HepG2 (cell line): ENCODE measurements around the gene ETV6. TPM values are rescaled to one million over a fixed set of nuclear protein-coding genes. Genes with fewer than 3 reads are reported as not detected.
A peak's percentile ranks its signal among the peaks of the same experiment; 100 is the strongest.

Experiments used
- ATAC-seq: fragments of 200-7000 bp; cut with Tn5 transposase; 3 replicates; pipeline ENCODE4 v1.9.1; 2020; ENCODE audit warnings: mild to moderate bottlenecking, moderate library complexity
- BruUV-seq: library from RNA; stranded (reverse); fragments of 400-500 nt; replicated peaks from 2 replicates; lab custom pipeline; 2021; lab: Mats Ljungman, UMichigan
- CTCF ChIA-PET: fragments of 300-600 bp; formaldehyde crosslinking; extraction: SDS; loops from one replicate; lab custom pipeline; 2021; ENCODE audit warnings: low total read pairs, inconsistent platforms, low intra/inter-chr PET ratio; lab: Yijun Ruan, JAX
- POLR2A ChIA-PET: fragments of 350-600 bp; sonication (Branson Sonifier 250); formaldehyde crosslinking; loops from one replicate; lab custom pipeline; 2020; ENCODE audit warnings: antibody characterized with exemption, inconsistent platforms; lab: Yijun Ruan, JAX
- DNase-seq: peaks from one replicate; pipeline ENCODE4 v3.0.0-alpha.2; 2015; ENCODE audit warnings: low spot score
- FAIRE-seq: peaks from 3 replicates; lab custom pipeline; 2011; peaks lifted over from hg19 to GRCh38; lab: Jason Lieb, UNC
- H2AFZ ChIP-seq: one replicate; pipeline ENCODE4 v1.6.1; 2011; ENCODE audit warnings: low read length, inconsistent platforms
- H3K27ac ChIP-seq: fragments of 300-600 bp; 3 replicates; pipeline ENCODE4 v1.8.0; 2011; ENCODE audit warnings: mixed run types, mild to moderate bottlenecking, mixed read lengths, low read length, inconsistent platforms; ENCODE audit not compliant: insufficient read depth; ENCODE audit errors: extremely low read length
- H3K27me3 ChIP-seq, 2 experiments: fragments of 200-600 bp in 1 of 2; 2 replicates in 1 of 2; 3 replicates in 1 of 2; pipeline versions ENCODE4 v1.6.0 to v1.8.0; 2011; ENCODE audit warnings: low read length in 2 of 2, mild to moderate bottlenecking in 2 of 2, moderate library complexity in 2 of 2, inconsistent platforms in 1 of 2; ENCODE audit not compliant: insufficient read depth in 2 of 2, control insufficient read depth in 1 of 2
- H3K36me3 ChIP-seq, 2 experiments: fragments of 200-600 bp in 1 of 2; replicated peaks in 1 of 2; 2 replicates in 1 of 2; 3 replicates in 1 of 2; pipeline versions ENCODE4 v1.5.1 to v1.8.0; 2011; ENCODE audit warnings: low read length in 2 of 2, inconsistent platforms in 1 of 2; ENCODE audit not compliant: insufficient read depth in 2 of 2, control insufficient read depth in 1 of 2
- H3K4me1 ChIP-seq: 2 replicates; pipeline ENCODE4 v1.5.1; 2012; ENCODE audit warnings: low read length, inconsistent platforms; ENCODE audit not compliant: insufficient read depth
- H3K4me2 ChIP-seq: 2 replicates; pipeline ENCODE4 v1.6.0; 2011; ENCODE audit warnings: low read depth, low read length, inconsistent platforms
- H3K4me3 ChIP-seq, 3 experiments: fragments of 200-600 bp in 1 of 3; sonication (generic), shearing (Covaris generic) in 1 of 3; replicated peaks in 1 of 3; 2 replicates each; pipeline ENCODE4 v1.5.1; 2011 to 2016; ENCODE audit warnings: low read length in 3 of 3, inconsistent platforms in 2 of 3, low read depth in 2 of 3, mild to moderate bottlenecking in 2 of 3, control low read depth in 1 of 3, mixed read lengths in 1 of 3; ENCODE audit not compliant: insufficient read depth in 1 of 3
- H3K79me2 ChIP-seq: one replicate; pipeline ENCODE4 v1.6.1; 2011; ENCODE audit warnings: low read length, inconsistent platforms; ENCODE audit not compliant: insufficient read depth
- H3K9ac ChIP-seq: 2 replicates; pipeline ENCODE4 v1.6.0; 2011; ENCODE audit warnings: mild to moderate bottlenecking, low read depth, low read length, inconsistent platforms; ENCODE audit not compliant: insufficient read depth
- H3K9me3 ChIP-seq: 2 replicates; pipeline ENCODE4 v1.5.1; 2012; ENCODE audit warnings: mild to moderate bottlenecking, low read length
- H4K20me1 ChIP-seq: 2 replicates; pipeline ENCODE4 v1.6.0; 2011; ENCODE audit warnings: inconsistent platforms, mild to moderate bottlenecking, low read length, moderate library complexity; ENCODE audit not compliant: insufficient read depth
- ARNTL ChIP-seq: sonication (generic); formaldehyde crosslinking; IDR thresholded peaks from 2 replicates; pipeline ENCODE4 v1.4.0; 2020; ENCODE audit warnings: mild to moderate bottlenecking, missing genetic modification reagents
- ATF2 ChIP-seq: sonication (generic); formaldehyde crosslinking; IDR thresholded peaks from 2 replicates; pipeline ENCODE4 v1.4.0; 2020; ENCODE audit warnings: missing genetic modification reagents
- CCAR2 ChIP-seq: fragments of 200-400 bp; formaldehyde crosslinking; optimal IDR thresholded peaks from 2 replicates; pipeline ENCODE3; 2018; ENCODE audit warnings: low read depth, mild to moderate bottlenecking, low read length, moderate library complexity
- LCORL ChIP-seq, 2 experiments: fragments of 450-650 bp in 1 of 2; sonication (generic) in 1 of 2; formaldehyde crosslinking in 1 of 2; IDR thresholded peaks; 2 replicates each; pipeline versions ENCODE4 v1.5.0 to v1.6.1; 2017 to 2020; ENCODE audit warnings: antibody characterized with exemption in 1 of 2, missing genetic modification reagents in 1 of 2
- MTERF4 ChIP-seq: sonication (generic); formaldehyde crosslinking; IDR thresholded peaks from 2 replicates; pipeline ENCODE4 v1.8.0; 2023; ENCODE audit warnings: mild to moderate bottlenecking, missing genetic modification reagents
- RFXAP ChIP-seq: sonication (generic); formaldehyde crosslinking; IDR thresholded peaks from 2 replicates; pipeline ENCODE4 v1.4.0; 2020; ENCODE audit warnings: missing genetic modification reagents, borderline replicate concordance
- SRF ChIP-seq: IDR thresholded peaks from 2 replicates; pipeline ENCODE4 v1.6.1; 2011; ENCODE audit warnings: mild to moderate bottlenecking, low read depth, low read length, moderate library complexity
- ZNF124 ChIP-seq: sonication (generic); formaldehyde crosslinking; IDR thresholded peaks from 2 replicates; pipeline ENCODE4 v1.4.0; 2020; ENCODE audit warnings: missing genetic modification reagents
- ZNF446 ChIP-seq: sonication (generic); formaldehyde crosslinking; IDR thresholded peaks from 2 replicates; pipeline ENCODE4 v1.5.0; 2020; ENCODE audit warnings: mild to moderate bottlenecking, missing genetic modification reagents
- ZNF512B ChIP-seq: sonication (generic); formaldehyde crosslinking; IDR thresholded peaks from 2 replicates; pipeline ENCODE4 v1.5.1; 2020; ENCODE audit warnings: missing genetic modification reagents, mild to moderate bottlenecking, borderline replicate concordance
- WGBS: methylation state at CpG from one replicate; pipeline ENCODE4 v1.1.6; 2017; ENCODE audit warnings: low lambda C conversion rate; 5-methylcytosine and 5-hydroxymethylcytosine counted together
- in situ Hi-C: cut with HindIII; loops from 2 replicates; pipeline ENCODE4 v1.10.0; 2017; ENCODE audit warnings: low pct_unique_long_range_greater_than_20kb; ENCODE audit not compliant: extremely low pct_ligation_motif_present
- intact Hi-C: fragments of 100-400 bp; cut with micrococcal nuclease; formaldehyde crosslinking; loops from one replicate; pipeline ENCODE4 v1.10.0; 2022; ENCODE audit not compliant: unreplicated experiment
- polyA plus RNA-seq, 8 experiments: library from polyadenylated mRNA; depleted of rRNA in 3 of 8; stranded (reverse) in 7 of 8; unstranded in 1 of 8; fragments of >200 nt; fragmentation: Illumina TruSeq in 4 of 8; extraction: Trizol in 4 of 8; gene quantifications; 2 replicates each; pipeline versions ENCODE4 v1.2.1 to v1.2.3, GENCODE V29; 2011 to 2016; ENCODE audit warnings: low read depth in 4 of 8, missing spikeins in 1 of 8, mixed read lengths in 1 of 8; ENCODE audit not compliant: insufficient read depth in 1 of 8
- total RNA-seq, 5 experiments: library from RNA; depleted of rRNA; stranded (reverse); fragments of >200 nt; fragmentation: Illumina TruSeq; extraction: Trizol; gene quantifications; 2 replicates each; pipeline ENCODE4 v1.2.3, GENCODE V29; 2016; ENCODE audit warnings: low read depth in 1 of 5
- TF ChIP-seq, protein P1 (sequence below): sonication (generic); formaldehyde crosslinking; IDR thresholded peaks from 2 replicates; pipeline ENCODE4 v1.5.0; 2020; ENCODE audit warnings: missing genetic modification reagents, mild to moderate bottlenecking, borderline replicate concordance

Gene ETV6
- total and polyA plus RNA-seq, 2 of the 13 experiments (the other 11 are each of a cell fraction or from before 2014, with no cell fraction given): 2.2 to 3.0 TPM

DNA sequence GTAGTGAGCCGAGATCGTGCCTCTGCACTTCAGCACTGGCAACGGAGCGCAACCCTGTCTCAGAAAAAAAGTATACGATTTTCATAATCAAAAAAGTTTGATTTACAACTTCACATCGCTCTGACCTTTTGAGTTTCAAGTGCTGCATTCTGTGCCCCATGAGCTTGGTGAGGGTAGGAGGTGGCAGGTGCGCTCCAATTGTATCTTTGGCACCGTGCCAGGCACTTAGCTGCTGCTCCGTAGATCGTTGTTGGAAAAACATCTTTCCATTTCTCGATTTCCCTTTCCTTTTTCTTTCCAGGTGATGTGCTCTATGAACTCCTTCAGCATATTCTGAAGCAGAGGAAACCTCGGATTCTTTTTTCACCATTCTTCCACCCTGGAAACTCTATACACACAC is 203.7 kb downstream of the ETV6 start:
- DNase-seq (no peak), ATAC-seq (no peak), FAIRE-seq (no peak)
- Histone ChIP-seq H3K4me1 (0 out of 2 replicates have a peak, but pooled peaks cover 6% of the 10 kb centered on the region), H3K27ac (no peak overlapping the region), H3K36me3 (0 out of 5 replicates have a peak, but pooled peaks cover 0 to 5% of the 10 kb centered on the region in 2 experiments), H3K4me3 (no peak overlapping the region), H3K4me2 (no peak overlapping the region), H3K9ac (no peak overlapping the region), H3K79me2 (no peaks in the 10 kb centered on the region), H3K9me3 (no peaks in the 10 kb centered on the region), H3K27me3 (no peaks in the 10 kb centered on the region), H2AFZ (no peak overlapping the region), H4K20me1 (no peaks in the 10 kb centered on the region)
- WGBS: 90% methylated on average over 12 of the region's 12 CpGs
- in situ Hi-C loops: no loop called here
- POLR2A ChIA-PET: no interaction called here
- CTCF ChIA-PET: no interaction called here
- no TSS peak for BruUV-seq
- intact Hi-C loops: no loop called here
- TF ChIP-seq LCORL (IDR thresholded peaks at IDR 0.05) (peak; percentile 87), LCORL (CRISPR knock-in tag; IDR thresholded peaks at IDR 0.05) (no peak), ZNF512B (CRISPR knock-in tag) (no peak), CCAR2 (no peak), ZNF124 (CRISPR knock-in tag) (no peak)

DNA sequence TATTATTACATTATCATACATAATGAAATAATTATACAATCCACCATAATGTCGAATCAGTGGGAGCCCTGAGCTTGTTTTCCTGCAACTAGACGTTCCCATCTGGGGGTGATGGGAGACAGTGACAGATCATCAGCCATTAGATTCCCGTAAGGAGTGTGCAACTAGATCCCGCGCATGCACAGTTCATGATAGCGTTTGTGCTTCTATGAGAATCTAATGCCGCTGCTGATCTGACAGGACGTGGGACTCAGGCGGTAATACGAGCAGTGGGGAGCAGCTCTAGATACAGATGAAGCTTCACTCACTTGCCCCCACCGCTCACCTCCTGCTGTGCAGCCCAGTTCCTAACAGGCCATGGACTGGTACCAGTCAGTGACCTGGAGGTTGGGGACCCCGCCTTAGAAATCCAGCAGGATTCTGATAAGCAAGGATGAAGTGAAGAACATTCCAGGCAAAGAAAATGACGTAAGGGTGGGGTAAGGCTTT is 204.6 kb downstream of the ETV6 start:
- BruUV-seq: no TSS peak
- FAIRE-seq (no peak), ATAC-seq (no peak), DNase-seq (no peak)
- Histone ChIP-seq H2AFZ (no peak overlapping the region), H3K9ac (no peak overlapping the region), H3K27me3 (no peaks in the 10 kb centered on the region), H3K4me3 (no peak overlapping the region), H4K20me1 (no peaks in the 10 kb centered on the region), H3K4me2 (no peak overlapping the region), H3K9me3 (no peaks in the 10 kb centered on the region), H3K36me3 (0 out of 5 replicates have a peak, but pooled peaks cover 0 to 5% of the 10 kb centered on the region in 2 experiments), H3K27ac (no peak overlapping the region), H3K4me1 (0 out of 2 replicates have a peak, but pooled peaks cover 6% of the 10 kb centered on the region), H3K79me2 (no peaks in the 10 kb centered on the region)
- CTCF ChIA-PET: no interaction called here
- in situ Hi-C loops: no loop called here
- POLR2A ChIA-PET: no interaction called here
- intact Hi-C loops: no loop called here
- WGBS: 92% methylated on average over 13 of the region's 13 CpGs
- TF ChIP-seq ARNTL (no peak), ZNF446 (no peak), RFXAP (CRISPR knock-in tag) (no peak), MTERF4 (no peak), ATF2 (no peak), SRF (no peak)
- TF ChIP-seq, protein P1, sequence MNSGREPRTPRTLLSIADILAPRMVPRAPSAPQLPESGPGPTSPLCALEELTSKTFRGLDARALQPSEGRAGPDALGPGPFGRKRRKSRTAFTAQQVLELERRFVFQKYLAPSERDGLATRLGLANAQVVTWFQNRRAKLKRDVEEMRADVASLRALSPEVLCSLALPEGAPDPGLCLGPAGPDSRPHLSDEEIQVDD (CRISPR knock-in tag): no peak
